NCI-H2171 (cell line): ENCODE results near the gene DPY19L2.
"Not testable (repeated sequence)": the region's sequence is repeated elsewhere in the genome, so short reads cannot be mapped to it uniquely, and the experiment has no call there.

Experiments
- DNase-seq: peaks from one replicate; lab custom pipeline; 2025; lab: John Stamatoyannopoulos, UW

Gene DPY19L2

GRCh38 chr12:63658501-63658900 lies 9.8 kb downstream of the DPY19L2 start:
- DNase-seq, result not testable (repeated sequence)

DNA sequence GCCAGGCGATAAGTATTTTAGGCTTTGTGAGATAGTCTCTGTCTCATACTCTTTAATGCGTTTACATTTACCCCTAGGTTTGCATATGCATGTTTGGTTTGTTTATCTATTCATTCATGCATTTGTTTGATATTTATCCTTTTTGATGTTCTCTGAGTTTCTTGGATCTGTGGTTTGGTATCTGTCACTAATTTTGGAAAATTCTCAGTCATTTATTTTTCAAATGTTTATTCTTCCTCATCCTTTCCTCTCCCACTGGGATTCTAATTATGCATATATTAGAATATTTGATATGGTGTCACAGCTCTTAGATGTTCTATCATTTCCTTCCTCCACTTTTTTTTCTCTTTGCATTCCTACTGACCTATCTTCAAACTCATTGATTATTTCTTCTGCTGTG lies 11.9 kb downstream of the DPY19L2 start:
- not testable (repeated sequence) for DNase-seq

DNA sequence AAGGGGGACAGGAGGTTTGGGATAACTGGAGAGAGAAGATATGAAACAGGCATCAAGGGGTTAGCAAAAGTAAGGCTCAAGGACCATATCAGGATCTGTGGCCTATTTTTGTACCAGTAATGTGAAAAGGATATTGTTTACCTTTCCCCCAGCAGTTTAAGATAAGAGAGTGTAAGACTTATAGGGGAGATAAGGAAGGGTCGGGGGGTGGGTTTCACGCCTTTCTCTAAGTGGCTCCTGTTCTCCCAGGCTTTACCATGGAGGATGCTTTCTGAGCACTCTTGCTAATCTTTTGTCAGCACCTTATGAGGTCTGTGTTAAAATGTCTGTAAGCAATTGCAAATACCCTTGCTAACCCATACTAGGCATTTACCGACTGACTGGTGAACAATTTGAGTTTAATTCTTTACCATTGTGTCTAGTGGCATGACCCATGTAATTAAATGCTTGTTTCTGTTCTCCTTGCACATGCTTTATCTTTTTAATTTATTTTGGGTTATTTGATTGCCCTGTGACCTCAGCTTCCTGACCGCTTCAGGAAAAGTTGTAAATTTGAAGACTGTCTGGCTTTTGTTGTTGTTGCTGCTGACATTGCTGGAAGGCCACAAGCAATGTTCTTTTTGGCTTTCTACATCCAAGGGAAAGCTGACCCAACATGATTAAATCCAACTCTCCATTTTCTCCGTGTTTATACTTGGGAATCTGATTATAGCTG lies 12.6 kb downstream of the DPY19L2 start:
- DNase-seq, result not testable (repeated sequence)

GRCh38 chr12:63654481-63654880 lies 13.8 kb downstream of the DPY19L2 start:
- DNase-seq, result not testable (repeated sequence)

DNA sequence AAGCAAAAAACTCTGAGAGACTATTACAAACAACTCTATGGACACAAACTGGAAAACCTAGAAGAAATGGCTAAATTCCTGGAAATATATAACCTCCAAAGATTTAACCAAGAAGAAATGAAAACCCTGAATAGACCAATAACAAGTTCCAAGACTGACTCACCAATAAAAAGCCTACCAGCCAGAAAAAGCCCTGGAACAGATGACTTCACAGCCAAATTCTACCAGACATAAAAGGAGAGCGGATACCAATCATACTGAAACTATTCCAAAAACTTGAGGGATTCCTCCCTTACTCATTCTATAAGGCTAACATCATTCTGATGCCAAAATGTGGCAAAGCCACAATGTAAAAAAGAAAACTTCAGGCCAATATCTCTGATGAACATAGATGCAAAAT lies 18.8 kb downstream of the DPY19L2 start:
- not testable (repeated sequence) for DNase-seq

- DNase-seq, result not testable (repeated sequence)
Observed at GRCh38 chr12:63643381-63644140, 24.7 kb downstream of the DPY19L2 start.

DNA sequence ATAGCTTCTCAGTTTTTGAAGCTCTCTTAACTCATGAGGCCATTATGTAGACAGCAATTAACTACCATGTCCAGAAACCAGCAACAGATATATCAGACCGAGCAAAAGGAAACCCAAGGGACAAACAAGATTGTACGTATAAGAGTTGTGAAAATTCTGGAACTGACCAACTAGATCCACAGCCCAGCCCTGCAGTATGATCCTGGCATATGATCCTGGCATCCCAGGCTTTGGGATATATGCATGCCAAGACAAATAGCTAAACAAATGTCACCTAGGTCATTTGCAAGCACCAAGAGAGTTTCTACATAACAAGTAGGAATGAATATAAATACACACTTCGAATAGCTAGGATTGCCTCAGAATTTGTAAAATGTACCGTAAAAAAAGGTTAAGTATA lies 44.0 kb downstream of the DPY19L2 start:
- DNase-seq, result not testable (repeated sequence)

DNA sequence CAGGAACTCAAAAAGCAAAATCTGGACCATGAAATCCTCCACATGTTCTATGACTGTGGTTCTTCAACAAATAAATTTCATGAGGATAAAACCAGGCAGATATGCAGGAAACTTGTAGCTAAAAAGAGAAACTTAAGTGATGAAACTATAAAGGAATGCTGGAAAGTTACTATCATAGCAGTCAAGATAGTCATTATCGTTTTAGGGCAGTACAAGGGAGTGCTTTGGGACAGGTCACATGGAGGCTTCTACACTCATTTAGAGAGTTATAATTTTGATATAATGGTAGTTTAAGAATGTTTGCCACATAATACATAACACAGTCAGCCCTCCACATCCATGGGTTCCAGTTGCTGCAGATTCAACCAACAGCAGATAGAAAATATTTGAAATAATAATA lies 52.7 kb downstream of the DPY19L2 start:
- not testable (repeated sequence) for DNase-seq

DNA sequence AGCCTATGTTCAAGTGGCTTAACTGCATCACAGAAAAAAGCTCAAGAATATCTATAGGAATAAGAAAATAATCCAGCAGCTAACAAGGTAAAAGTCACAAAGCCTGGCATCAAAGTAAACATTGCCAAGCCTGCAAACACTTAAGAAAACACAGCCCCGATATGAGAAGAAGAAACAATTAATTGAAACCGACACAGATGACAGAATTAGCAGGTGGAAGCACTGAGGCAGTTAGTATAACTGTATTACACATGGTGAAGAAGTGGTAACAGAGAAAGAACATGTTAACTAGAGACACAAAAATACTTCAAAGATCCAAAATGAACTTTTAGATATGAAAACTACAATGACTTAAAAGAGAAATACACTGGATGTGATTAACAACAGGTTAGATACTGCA lies 57.0 kb downstream of the DPY19L2 start:
- not testable (repeated sequence) for DNase-seq

DNA sequence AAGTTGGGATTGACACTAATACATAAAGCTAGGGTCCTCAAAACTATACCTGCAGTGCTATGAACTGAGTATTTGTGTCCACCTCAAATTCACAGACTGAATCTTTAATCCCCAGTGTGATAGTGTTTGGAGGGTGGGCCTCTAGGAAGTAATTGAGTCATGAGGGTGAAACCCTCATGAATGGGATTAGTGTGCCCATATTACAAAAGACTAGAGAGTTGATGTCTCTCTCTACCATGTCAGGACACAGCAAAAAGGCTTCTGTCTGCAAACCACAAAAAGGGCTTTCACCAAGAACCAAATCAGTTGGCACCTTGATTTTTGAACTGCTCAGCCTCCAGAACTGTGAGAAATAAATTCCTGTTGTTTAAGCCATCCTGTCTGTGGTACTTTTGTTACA lies 59.0 kb downstream of the DPY19L2 start:
- not testable (repeated sequence) for DNase-seq

GRCh38 chr12:63604985-63605384 lies 63.3 kb downstream of the DPY19L2 start:
- DNase-seq, result not testable (repeated sequence)

DNA sequence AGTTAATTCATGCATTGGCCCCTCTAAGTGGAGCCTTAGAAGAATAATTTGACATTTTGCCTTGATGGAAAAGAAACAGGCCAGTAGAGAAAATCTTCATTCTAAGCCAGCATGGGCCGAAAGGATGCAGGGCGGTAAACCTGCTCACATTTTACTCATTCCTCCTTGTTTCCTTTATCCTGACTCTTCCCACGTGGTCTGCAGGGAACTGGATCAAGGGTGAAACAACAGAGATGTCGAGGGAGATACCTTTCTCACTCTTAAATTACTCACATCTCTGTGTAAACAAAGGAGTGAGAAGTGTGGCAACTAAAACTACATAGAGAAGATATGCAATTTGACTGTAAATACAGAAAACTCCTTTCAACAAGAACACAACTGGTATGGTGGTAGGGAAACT lies 73.5 kb downstream of the DPY19L2 start:
- DNase-seq, result not testable (repeated sequence)

GRCh38 chr12:63584426-63584825 lies 83.9 kb downstream of the DPY19L2 start:
- not testable (repeated sequence) for DNase-seq

GRCh38 chr12:63583289-63583688 lies 85.0 kb downstream of the DPY19L2 start:
- DNase-seq, result not testable (repeated sequence)

GRCh38 chr12:63577631-63578030 lies 90.7 kb downstream of the DPY19L2 start:
- not testable (repeated sequence) for DNase-seq

DNA sequence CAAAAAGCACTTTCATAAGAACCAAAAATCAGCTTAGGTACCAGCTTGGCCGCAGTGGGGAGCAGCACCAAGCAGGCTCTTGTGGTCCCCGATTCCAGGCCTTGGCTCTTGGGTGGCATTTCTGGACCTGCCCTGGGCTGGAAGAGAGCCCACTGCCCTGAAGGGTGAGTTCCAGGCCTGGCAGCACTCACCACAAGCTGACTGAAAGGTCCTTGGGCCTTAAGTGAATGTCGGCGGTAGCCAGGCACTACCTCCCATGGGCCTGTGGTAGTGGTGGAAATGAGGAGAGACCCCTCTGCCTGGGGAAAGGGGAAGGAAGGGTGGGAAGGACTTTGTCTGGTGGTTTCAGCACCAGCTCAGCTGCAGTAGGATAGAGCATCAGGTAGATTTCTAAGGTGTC lies 96.3 kb downstream of the DPY19L2 start:
- not testable (repeated sequence) for DNase-seq

- DNase-seq, result not testable (repeated sequence)
Observed at GRCh38 chr12:63558445-63558844, 109.8 kb downstream of the DPY19L2 start.

- DNase-seq, result not testable (repeated sequence)
Observed at GRCh38 chr12:63551397-63551796, 116.9 kb downstream of the DPY19L2 start.

DNA sequence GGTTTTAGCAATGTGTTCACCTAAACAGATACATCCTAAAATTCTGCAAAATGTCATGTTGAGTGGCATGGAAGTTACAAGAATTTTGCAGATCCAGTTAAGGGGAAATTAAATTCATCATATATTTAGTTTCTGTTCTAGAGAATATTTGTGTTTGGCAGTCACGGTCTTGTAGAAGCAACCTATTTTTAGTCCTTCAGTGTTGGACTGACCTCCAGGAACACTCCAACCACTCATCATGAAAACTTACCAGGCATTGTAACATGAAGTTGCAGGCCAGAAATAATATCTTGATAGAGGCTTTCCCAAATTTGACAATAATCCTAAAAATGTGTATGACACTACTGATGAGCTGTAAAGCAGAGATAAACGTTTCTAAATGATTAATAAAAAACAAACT lies 119.3 kb downstream of the DPY19L2 start:
- DNase-seq, result not testable (repeated sequence)

GRCh38 chr12:63545298-63545916 lies 122.9 kb downstream of the DPY19L2 start:
- not testable (repeated sequence) for DNase-seq

- DNase-seq, result not testable (repeated sequence)
Observed at GRCh38 chr12:63538656-63539055, 129.6 kb downstream of the DPY19L2 start.

DNA sequence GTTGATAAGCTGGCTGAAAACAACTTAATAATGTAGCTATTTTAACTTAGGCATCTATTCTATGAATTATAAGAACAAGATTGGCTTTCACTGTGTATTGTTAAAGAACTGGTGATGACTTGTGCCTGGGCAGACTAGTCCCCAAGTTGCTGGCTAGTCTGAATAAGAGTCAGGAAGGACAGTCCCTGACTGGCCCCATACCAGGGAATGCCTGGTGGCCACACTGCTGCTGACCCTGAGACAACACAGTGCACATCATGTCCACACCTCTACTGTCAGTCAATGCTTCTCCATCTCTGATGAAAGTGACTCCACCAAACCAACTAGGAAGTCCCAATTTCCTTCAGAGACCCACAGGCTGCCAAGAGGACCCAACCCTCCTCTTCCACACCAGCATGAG lies 130.5 kb downstream of the DPY19L2 start:
- not testable (repeated sequence) for DNase-seq

- not testable (repeated sequence) for DNase-seq
Observed at GRCh38 chr12:63529641-63530040, 138.7 kb downstream of the DPY19L2 start.
